Globus pallidus (tissue), 1 donor: Measurements from ENCODE around the gene LARGE2.

Experiments used
- DNase-seq: peaks from one replicate; pipeline ENCODE4 v3.0.0-alpha.2; 2015; ENCODE audit warnings: low spot score

LARGE2 gene

DNA sequence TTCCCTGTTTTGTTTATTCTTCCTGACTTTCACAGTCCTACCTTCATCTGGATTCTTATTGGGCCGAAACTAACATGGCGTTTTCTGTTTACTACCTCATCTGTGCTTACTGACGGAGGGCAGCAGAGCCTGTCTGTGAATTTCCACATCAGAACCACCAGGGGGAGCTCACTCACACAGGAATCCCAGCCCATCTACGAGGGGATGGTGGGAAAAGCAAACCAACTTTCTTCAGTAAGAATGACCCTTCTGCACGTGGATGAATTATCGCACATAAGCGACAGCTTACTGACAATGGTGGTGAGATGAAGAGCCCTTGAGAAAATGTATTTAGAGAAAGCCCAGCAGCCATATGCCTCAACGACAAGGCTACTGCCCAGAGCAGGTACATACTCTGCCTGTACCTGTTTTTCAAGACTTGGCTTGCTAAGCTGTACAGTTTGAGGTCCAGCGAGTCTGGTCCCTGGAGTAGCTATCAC is 42.5 kb downstream of the LARGE2 start:
- DNase-seq, result peak; percentile 80

DNA sequence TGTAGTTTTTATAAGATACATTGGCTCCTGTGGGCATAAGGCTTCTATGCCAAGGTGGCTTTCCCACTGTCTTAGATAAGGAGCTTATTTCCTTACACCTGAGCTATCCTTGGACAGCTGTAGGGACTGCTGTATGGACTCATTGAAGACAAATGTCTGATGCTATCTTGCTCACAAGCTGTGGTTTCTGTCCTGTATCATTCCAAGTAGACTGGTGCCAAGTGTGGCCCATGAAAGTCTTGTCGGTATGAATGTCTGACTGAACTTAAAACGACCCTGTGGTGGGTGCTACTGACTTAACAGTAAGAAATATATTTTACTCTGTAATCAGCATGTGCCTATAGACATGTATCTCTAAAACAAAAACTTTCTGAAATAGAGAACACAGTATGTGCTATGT is 45.0 kb downstream of the LARGE2 start:
- no peak for DNase-seq

DNA sequence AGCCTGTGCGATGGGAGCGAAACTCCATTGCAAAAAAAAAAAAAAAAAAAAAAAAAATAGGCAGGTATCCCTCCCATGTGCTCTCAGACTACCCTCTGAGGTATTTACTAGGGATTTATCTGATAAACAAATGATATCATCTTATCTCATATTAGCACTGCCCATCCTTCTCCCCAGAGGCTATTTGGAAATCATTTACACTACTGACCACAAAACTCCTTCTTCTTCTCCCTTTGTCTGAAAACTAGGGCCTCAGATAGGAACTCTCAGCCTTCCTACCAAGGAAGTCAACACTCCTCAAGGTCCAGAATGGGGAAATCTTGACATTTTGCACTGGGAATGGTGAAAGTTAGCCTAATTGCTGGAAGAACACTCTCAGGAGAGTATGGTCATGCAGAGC is 46.4 kb downstream of the LARGE2 start:
- no peak for DNase-seq

DNA sequence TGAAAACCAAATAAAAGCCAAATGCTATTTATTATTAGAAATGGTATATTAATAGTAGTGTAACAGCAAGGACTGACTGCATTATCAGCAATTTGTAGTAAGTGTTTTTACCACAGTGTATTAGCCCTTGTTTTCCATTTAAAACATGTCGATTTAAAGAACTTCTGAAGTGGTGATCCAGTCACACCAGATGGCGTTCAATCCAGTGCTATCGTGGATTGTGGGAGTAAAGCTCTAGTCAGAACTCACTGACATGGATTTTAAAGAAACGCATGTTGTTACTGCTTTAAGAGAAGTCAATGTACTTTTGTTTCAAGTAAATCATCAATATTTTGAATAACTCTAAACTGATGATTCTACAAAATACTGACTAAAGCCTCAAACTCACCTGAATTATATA is 51.1 kb downstream of the LARGE2 start:
- DNase-seq, result no peak

DNA sequence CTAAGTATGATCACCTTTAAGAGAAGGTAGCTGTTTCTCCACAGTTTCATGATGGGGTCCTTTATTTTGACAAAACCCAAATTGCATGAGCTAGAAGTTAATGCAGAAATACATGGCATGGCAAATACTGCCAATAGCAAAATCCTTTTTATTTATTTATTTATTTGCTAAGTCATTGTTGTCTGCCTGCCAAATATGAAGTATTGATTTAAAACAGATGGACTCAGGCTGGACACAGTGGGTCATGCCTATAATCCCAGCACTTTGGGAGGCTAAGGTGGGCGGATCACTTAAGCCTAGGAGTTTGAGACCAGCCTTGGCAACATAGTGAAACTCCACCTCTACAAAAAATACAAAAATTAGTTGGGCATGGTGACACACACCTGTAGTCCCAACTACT is 52.4 kb downstream of the LARGE2 start:
- DNase-seq, result no peak
